ENCODE results near the gene MEF2D. TPM values are rescaled to one million over a fixed set of nuclear protein-coding genes. Genes with fewer than 3 reads are reported as not detected.

Gene MEF2D
- 24.3 to 33.5 TPM (median 30.3 TPM) in 5 replicates for total RNA-seq (2022; extraction: Qiagen RNA extraction)

GRCh38 chr1:156500543-156500792 lies at the start of gene MEF2D:
TSS of gene MEF2D (minus strand) at chr1:156500775. CDS start at chr1:156483292, 17,483 bp downstream.

Other genes starting within 250 kb of the MEF2D start
- gene SMG5, start 217.9 kb downstream of the MEF2D start, total RNA-seq (2022; extraction: Qiagen RNA extraction) = 38.1 to 44.8 TPM (median 41.8 TPM) in 5 replicates
- gene TMEM79, start 216.4 kb downstream of the MEF2D start, total RNA-seq (2022; extraction: Qiagen RNA extraction) = 5.8 to 8.9 TPM (median 7.9 TPM) in 5 replicates
- gene GLMP, start 205.1 kb downstream of the MEF2D start, total RNA-seq (2022; extraction: Qiagen RNA extraction) = 33.4 to 48.1 TPM (median 43.3 TPM) in 5 replicates
- gene VHLL, start 201.5 kb downstream of the MEF2D start, total RNA-seq (2022; extraction: Qiagen RNA extraction) = not detected in 5 replicates
- 364 to 420 TPM (median 388 TPM) in 5 replicates for gene CCT3, start 162.5 kb downstream of the MEF2D start, total RNA-seq (2022; extraction: Qiagen RNA extraction)
- gene TSACC, start 162.2 kb downstream of the MEF2D start, total RNA-seq (2022; extraction: Qiagen RNA extraction) = 2.0 to 2.7 TPM (median 2.0 TPM) in 5 replicates
- gene RHBG, start 131.6 kb downstream of the MEF2D start, total RNA-seq (2022; extraction: Qiagen RNA extraction) = not detected in 5 replicates
- gene IQGAP3, start 71.8 kb upstream of the MEF2D start, total RNA-seq (2022; extraction: Qiagen RNA extraction) = 13.7 to 19.1 TPM (median 15.6 TPM) in 5 replicates
- not detected in 5 replicates for gene TTC24, start 78.9 kb upstream of the MEF2D start, total RNA-seq (2022; extraction: Qiagen RNA extraction)
- 141 to 177 TPM (median 166 TPM) in 5 replicates for gene NAXE, start 91.0 kb upstream of the MEF2D start, total RNA-seq (2022; extraction: Qiagen RNA extraction)
- 59.2 to 93.7 TPM (median 63.4 TPM) in 5 replicates for gene GPATCH4, start 100.7 kb upstream of the MEF2D start, total RNA-seq (2022; extraction: Qiagen RNA extraction)
- 0.13 to 0.29 TPM (median 0.20 TPM) in 4 of 5 replicates, not detected in the other for gene HAPLN2, start 118.6 kb upstream of the MEF2D start, total RNA-seq (2022; extraction: Qiagen RNA extraction)
- gene BCAN, start 141.3 kb upstream of the MEF2D start, total RNA-seq (2022; extraction: Qiagen RNA extraction) = 0.06 to 0.15 TPM (median 0.10 TPM) in 4 of 5 replicates, not detected in the other
- gene NES, start 176.6 kb upstream of the MEF2D start, total RNA-seq (2022; extraction: Qiagen RNA extraction) = 0.97 to 1.2 TPM (median 1.1 TPM) in 5 replicates
- 7.6 to 12.4 TPM (median 7.9 TPM) in 5 replicates for gene CRABP2, start 204.8 kb upstream of the MEF2D start, total RNA-seq (2022; extraction: Qiagen RNA extraction)
- 22.7 to 25.3 TPM (median 24.5 TPM) in 5 replicates for gene METTL25B, start 227.7 kb upstream of the MEF2D start, total RNA-seq (2022; extraction: Qiagen RNA extraction)
- gene ISG20L2, start 228.0 kb upstream of the MEF2D start, total RNA-seq (2022; extraction: Qiagen RNA extraction) = 38.1 to 53.1 TPM (median 40.2 TPM) in 5 replicates
- 170 to 214 TPM (median 194 TPM) in 5 replicates for gene MRPL24, start 240.3 kb upstream of the MEF2D start, total RNA-seq (2022; extraction: Qiagen RNA extraction)